ENCODE results near the gene CYB5B.
"Not testable (repeated sequence)": the region's sequence is repeated elsewhere in the genome, so short reads cannot be mapped to it uniquely, and the experiment has no call there.

Gene CYB5B

GRCh38 chr16:69431948-69432468 lies 7.6 kb downstream of the CYB5B start:
- in situ Hi-C loops (cut with HindIII; ENCODE audit: low sequenced_read_pairs), result no loop called here
- H3K4me3 ChIP-seq (ENCODE audit: low read depth, low read length), result no peak overlapping the region
- TF ChIP-seq CTCF (IDR thresholded peaks at IDR 0.05; ENCODE audit: low read depth, low read length, missing control alignments), result no peak
- no peak for DNase-seq (ENCODE audit: low read depth)

- no peak for DNase-seq (ENCODE audit: low read depth)
- no peak for TF ChIP-seq CTCF (IDR thresholded peaks at IDR 0.05; ENCODE audit: low read depth, low read length, missing control alignments)
- in situ Hi-C loops (cut with HindIII; ENCODE audit: low sequenced_read_pairs), result no loop called here
- H3K4me3 ChIP-seq (ENCODE audit: low read depth, low read length), result no peak overlapping the region
These were observed 9.6 kb downstream of the CYB5B start for GRCh38 chr16:69434066-69434465.

- no peak for DNase-seq (ENCODE audit: low read depth)
- in situ Hi-C loops (cut with HindIII; ENCODE audit: low sequenced_read_pairs), result no loop called here
- TF ChIP-seq CTCF (IDR thresholded peaks at IDR 0.05; ENCODE audit: low read depth, low read length, missing control alignments), result no peak
- no peak overlapping the region for H3K4me3 ChIP-seq (ENCODE audit: low read depth, low read length)
These were observed 11.8 kb downstream of the CYB5B start for GRCh38 chr16:69435977-69436820.

DNA sequence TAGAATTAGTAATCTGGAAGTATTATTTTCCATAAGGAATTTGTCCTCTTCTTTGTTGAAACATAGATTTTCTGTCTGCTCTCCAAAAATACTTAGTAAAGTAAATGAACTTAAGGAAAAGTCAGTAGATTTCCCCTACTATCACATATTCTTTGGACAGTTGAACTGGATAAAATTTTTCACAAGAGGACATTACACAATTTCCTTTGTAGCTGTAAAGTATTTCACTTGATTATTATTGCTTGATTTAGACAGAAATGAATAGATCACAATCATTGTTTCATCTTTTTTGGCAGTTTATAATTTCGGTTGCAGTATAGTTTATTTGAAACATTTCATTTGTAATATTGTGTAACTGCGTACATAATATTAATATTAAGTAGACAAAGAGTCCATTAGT lies 12.5 kb downstream of the CYB5B start:
- DNase-seq (ENCODE audit: low read depth), result no peak
- no peak overlapping the region for H3K4me3 ChIP-seq (ENCODE audit: low read depth, low read length)
- in situ Hi-C loops (cut with HindIII; ENCODE audit: low sequenced_read_pairs), result no loop called here
- no peak for TF ChIP-seq CTCF (IDR thresholded peaks at IDR 0.05; ENCODE audit: low read depth, low read length, missing control alignments)

- in situ Hi-C loops (cut with HindIII; ENCODE audit: low sequenced_read_pairs), result no loop called here
- TF ChIP-seq CTCF (IDR thresholded peaks at IDR 0.05; ENCODE audit: low read depth, low read length, missing control alignments), result no peak
- no peak for DNase-seq (ENCODE audit: low read depth)
- no peak overlapping the region for H3K4me3 ChIP-seq (ENCODE audit: low read depth, low read length)
These were observed 14.0 kb downstream of the CYB5B start for GRCh38 chr16:69438465-69438864.

GRCh38 chr16:69440250-69440649 lies 15.8 kb downstream of the CYB5B start:
- H3K4me3 ChIP-seq (ENCODE audit: low read depth, low read length), result no peak overlapping the region
- no peak for TF ChIP-seq CTCF (IDR thresholded peaks at IDR 0.05; ENCODE audit: low read depth, low read length, missing control alignments)
- DNase-seq (ENCODE audit: low read depth), result no peak
- in situ Hi-C loops (cut with HindIII; ENCODE audit: low sequenced_read_pairs), result no loop called here

DNA sequence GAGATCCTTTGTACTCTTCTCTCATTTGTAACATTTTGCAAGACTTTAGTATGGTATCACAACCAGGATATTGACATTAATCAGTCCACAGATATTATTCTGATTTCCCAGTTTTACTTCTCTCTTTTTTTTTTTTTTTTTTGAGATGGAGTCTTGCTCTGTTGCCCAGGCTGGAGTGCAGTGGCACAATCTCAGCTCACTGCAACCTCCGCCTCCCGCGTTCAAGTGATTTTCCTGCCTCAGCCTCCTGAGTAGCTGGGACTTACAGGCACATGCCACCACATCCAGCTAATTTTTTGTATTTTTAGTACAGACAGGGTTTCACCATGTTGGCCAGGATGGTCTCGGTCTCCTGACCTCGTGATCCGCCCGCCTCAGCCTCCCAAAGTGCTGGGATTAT lies 16.6 kb downstream of the CYB5B start:
- H3K4me3 ChIP-seq (ENCODE audit: low read depth, low read length); in situ Hi-C loops (cut with HindIII; ENCODE audit: low sequenced_read_pairs); DNase-seq (ENCODE audit: low read depth): not testable (repeated sequence)
